ENCODE data around the gene MLF2. TPM values are rescaled to one million over a fixed set of nuclear protein-coding genes. Genes with fewer than 3 reads are reported as not detected.

Gene MLF2
- total RNA-seq (100 to 1,000 TPM; 114 to 121 TPM), total RNA-seq (34.0 to 108 (median 45.4) reads per million in 172 experiments)
- 65.8 TPM for polyA plus RNA-seq (2013, experiment 1 of 2)
- polyA plus RNA-seq (2013, experiment 2 of 2) = 80.3 TPM

DNA sequence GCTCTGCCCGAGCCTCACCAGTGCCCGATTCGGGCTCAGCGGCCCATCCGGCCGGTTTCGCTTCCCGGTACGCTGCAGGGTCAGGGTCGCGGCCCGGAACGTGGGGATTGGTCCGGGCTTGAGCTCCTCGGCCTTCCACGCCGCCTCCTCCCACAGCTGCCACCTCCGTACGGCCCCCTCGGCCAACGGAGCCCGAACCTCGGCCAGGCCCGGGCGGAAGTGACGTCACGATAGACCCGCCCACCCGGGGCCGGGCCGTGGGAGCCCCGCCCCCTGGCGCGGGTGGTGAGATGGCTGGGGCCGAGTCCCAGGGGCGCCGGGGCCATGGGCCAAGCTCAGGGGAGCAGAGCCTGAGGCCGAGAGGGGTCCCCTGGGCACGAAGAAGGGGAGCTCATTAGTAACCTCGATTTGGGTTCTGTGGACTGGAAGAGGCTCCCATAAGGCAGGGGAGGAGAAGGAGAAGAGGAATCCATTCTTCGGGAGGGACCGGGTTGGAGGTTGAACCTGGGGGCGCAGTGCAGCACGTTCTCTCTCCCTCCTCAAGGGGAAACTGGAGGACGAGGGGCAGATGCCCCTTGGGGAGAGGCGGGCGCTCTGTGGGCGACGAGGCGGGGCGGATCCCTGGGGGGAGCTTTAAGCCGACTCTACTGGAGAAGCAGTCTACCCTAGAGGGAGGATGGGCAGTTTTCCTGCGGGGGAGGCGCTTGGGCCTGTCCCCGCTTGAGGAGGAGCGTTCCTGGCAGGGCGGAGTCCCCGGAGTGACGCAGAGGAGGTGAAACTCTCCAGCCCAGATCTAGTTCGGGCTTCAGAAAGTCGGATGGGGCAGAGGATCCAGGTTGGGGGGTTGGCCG lies at the start of gene MLF2:
Gene MLF2, minus strand, starts transcription at position 221 of the 851 bp plus-strand sequence. CDS start 807 bp downstream, outside the sequence.
- Mint-ChIP-seq H3K36me3 (ENCODE audit: low read depth) (peaks cover 41% of the 10 kb centered on the region), H3K27ac (peak within 1 kb of the TSS; percentile 100), H3K9me3 (no peaks in the 10 kb centered on the region), H3K27me3 (no peaks in the 10 kb centered on the region), H3K4me3 (peak within 1 kb of the TSS; percentile 96), H3K4me1 (ENCODE audit: low read depth) (peaks cover 19% of the 10 kb centered on the region)
- DNase-seq (peak; percentile 94 to 99 (median 96)), ATAC-seq (ENCODE audit: poor library complexity) (peak; percentile 92)
- Histone ChIP-seq H3K4me1 (ENCODE audit: insufficient read depth, low read length) (peaks cover 24% of the 10 kb centered on the region), H3K27ac (ENCODE audit: low read depth in 1 of 2, low read length in 2 of 2) (peak within 1 kb of the TSS; percentile 86 to 96), H3K36me3 (ENCODE audit: insufficient read depth, low read length) (peaks cover 38% of the 10 kb centered on the region), H3K9me3 (ENCODE audit: control insufficient read depth in 1 of 2, insufficient read depth in 1 of 2, low read length in 2 of 2) (no peaks in the 10 kb centered on the region), H3K4me3 (ENCODE audit: low read length) (peak within 1 kb of the TSS; percentile 80), H3K27me3 (ENCODE audit: control insufficient read depth in 1 of 2, insufficient read depth in 2 of 2, low read length in 2 of 2) (no peaks in the 10 kb centered on the region)
- CTCF ChIA-PET = interaction anchor here (0.7 to 3.5 kb wide), 23 partner anchors 13 to 475 kb away, joined by 3 to 27 read pairs (median 4); partner anchors contain the start of genes CD4, CDCA3, COPS7A and GPR162
- intact Hi-C loops (cut with DNase I, micrococcal nuclease) = loop anchor here (1.0 to 2.0 kb wide), 8 partner anchors 25 to 90 kb away; partner anchors contain the start of genes COPS7A (in 1 of the 2), ING4 (in 1 of the 2) and ZNF384 (in 1 of the 2)
- TF ChIP-seq, protein P1, sequence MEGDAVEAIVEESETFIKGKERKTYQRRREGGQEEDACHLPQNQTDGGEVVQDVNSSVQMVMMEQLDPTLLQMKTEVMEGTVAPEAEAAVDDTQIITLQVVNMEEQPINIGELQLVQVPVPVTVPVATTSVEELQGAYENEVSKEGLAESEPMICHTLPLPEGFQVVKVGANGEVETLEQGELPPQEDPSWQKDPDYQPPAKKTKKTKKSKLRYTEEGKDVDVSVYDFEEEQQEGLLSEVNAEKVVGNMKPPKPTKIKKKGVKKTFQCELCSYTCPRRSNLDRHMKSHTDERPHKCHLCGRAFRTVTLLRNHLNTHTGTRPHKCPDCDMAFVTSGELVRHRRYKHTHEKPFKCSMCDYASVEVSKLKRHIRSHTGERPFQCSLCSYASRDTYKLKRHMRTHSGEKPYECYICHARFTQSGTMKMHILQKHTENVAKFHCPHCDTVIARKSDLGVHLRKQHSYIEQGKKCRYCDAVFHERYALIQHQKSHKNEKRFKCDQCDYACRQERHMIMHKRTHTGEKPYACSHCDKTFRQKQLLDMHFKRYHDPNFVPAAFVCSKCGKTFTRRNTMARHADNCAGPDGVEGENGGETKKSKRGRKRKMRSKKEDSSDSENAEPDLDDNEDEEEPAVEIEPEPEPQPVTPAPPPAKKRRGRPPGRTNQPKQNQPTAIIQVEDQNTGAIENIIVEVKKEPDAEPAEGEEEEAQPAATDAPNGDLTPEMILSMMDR (IDR thresholded peaks at IDR 0.05) = peak; percentile 79
- POLR2A ChIA-PET = interaction anchor here (0.5 to 3.1 kb wide), 32 partner anchors 9 to 288 kb away, joined by 3 to 57 read pairs (median 5); partner anchors contain the start of genes C12orf57, CD4, CDCA3 and COPS7A

DNA sequence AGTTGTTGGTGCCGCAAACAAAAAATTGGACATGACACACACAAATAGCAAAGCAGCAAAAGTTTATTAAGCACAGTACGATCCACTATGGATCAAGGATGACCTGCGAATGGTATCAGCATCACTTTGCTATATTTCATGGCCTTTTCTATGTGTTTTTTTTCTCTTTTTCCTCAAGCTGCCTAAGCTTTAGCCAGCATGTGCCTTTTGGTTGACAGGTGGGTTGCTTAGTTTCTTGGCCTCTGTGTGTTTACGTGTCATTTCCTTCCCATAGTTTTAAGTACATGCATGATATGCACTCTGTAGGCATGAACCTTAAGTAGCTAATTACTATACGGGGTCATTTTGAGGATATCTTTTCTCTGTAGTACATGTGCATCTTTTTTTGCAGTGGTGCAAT lies 46.2 kb upstream of the MLF2 start:
- Mint-ChIP-seq H3K4me1 (ENCODE audit: low read depth) (peaks cover 48% of the 10 kb centered on the region), H3K27ac (peak overlapping the region; percentile 8)
- CTCF ChIA-PET = no interaction called here

DNA sequence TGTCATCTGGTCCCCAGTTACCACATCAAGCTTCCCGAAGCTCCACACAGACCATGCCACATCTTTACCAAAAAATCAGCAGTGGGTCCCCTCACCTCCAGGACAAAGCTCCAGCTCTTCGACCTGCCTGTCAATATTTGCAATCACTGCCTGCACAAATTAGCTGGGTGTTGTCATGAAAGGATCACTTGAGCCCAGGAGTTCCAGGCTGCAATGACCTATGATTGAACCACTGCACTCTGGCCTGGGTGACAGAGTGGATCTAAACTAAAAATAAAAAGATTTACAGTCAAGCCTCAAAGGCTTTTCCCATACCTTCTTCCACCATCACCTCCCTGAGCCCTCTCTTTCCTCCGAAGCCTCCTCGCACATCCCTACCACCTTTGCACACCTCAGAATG lies 43.6 kb upstream of the MLF2 start:
- peaks cover 68% of the 10 kb centered on the region for H3K4me1 Mint-ChIP-seq (ENCODE audit: low read depth)
- no peak for ATAC-seq (ENCODE audit: poor library complexity)
- ChIA-PET POLR2A (interaction anchor here (1.0 to 1.1 kb wide), 2 partner anchors 9 to 31 kb away, joined by 3 read pairs; partner anchors contain the start of gene PTMS), CTCF (interaction anchor here (0.5 to 1.1 kb wide), 2 partner anchors 18 to 107 kb away, joined by 3 to 5 read pairs; partner anchors contain the start of gene ZNF384)
- intact Hi-C loops (cut with DNase I, micrococcal nuclease) = no loop called here
- peaks cover 84% of the 10 kb centered on the region for H3K36me3 Mint-ChIP-seq (ENCODE audit: low read depth)
- H3K27me3 ChIP-seq (ENCODE audit: control insufficient read depth in 1 of 2, insufficient read depth in 2 of 2, low read length in 2 of 2) = no peaks in the 10 kb centered on the region
- TF ChIP-seq, protein P1 (IDR thresholded peaks at IDR 0.05) = no peak
- H3K4me3 ChIP-seq (ENCODE audit: low read length) = no peak overlapping the region
- H3K27me3 Mint-ChIP-seq = no peaks in the 10 kb centered on the region
- H3K4me1 ChIP-seq (ENCODE audit: insufficient read depth, low read length) = peaks cover 63% of the 10 kb centered on the region
- no peaks in the 10 kb centered on the region for H3K9me3 ChIP-seq (ENCODE audit: control insufficient read depth in 1 of 2, insufficient read depth in 1 of 2, low read length in 2 of 2)
- H3K36me3 ChIP-seq (ENCODE audit: insufficient read depth, low read length) = peaks cover 69% of the 10 kb centered on the region
- no peak overlapping the region for H3K27ac ChIP-seq (ENCODE audit: low read depth in 1 of 2, low read length in 2 of 2)
- no peak overlapping the region for H3K4me3 Mint-ChIP-seq
- H3K27ac Mint-ChIP-seq = peak overlapping the region; percentile 47
- H3K9me3 Mint-ChIP-seq = no peaks in the 10 kb centered on the region
- DNase-seq = no peak

More for the DNA sequence above, 46.2 kb upstream of the MLF2 start:
- Mint-ChIP-seq H3K36me3 (ENCODE audit: low read depth) (peaks cover 84% of the 10 kb centered on the region), H3K27me3 (no peaks in the 10 kb centered on the region), H3K4me3 (no peak overlapping the region), H3K9me3 (no peaks in the 10 kb centered on the region)
- no peak for DNase-seq
- POLR2A ChIA-PET = interaction anchor here (1.5 kb wide), 1 partner anchor 10 kb away, joined by 3 read pairs; the partner anchor contains the start of gene CD4
- Histone ChIP-seq H3K9me3 (ENCODE audit: control insufficient read depth in 1 of 2, insufficient read depth in 1 of 2, low read length in 2 of 2) (no peaks in the 10 kb centered on the region), H3K36me3 (ENCODE audit: insufficient read depth, low read length) (peaks cover 84% of the 10 kb centered on the region), H3K4me3 (ENCODE audit: low read length) (no peak overlapping the region), H3K27me3 (ENCODE audit: control insufficient read depth in 1 of 2, insufficient read depth in 2 of 2, low read length in 2 of 2) (no peaks in the 10 kb centered on the region), H3K4me1 (ENCODE audit: insufficient read depth, low read length) (peaks cover 38% of the 10 kb centered on the region), H3K27ac (ENCODE audit: low read depth in 1 of 2, low read length in 2 of 2) (no peak overlapping the region)
- no peak for ATAC-seq (ENCODE audit: poor library complexity)
- intact Hi-C loops (cut with DNase I, micrococcal nuclease) = no loop called here
- TF ChIP-seq, protein P1 (IDR thresholded peaks at IDR 0.05) = no peak

Measured in CD4-positive, alpha-beta T cell (primary cell).